Adipocyte (in vitro differentiated cells): ENCODE measurements around the gene PHLDB1.
A peak's percentile ranks its signal among the peaks of the same experiment; 100 is the strongest.

Experiments used
- DNase-seq: peaks from one replicate; pipeline ENCODE4 v3.0.0-alpha.2; 2015; ENCODE audit warnings: low read depth
- H3K27me3 ChIP-seq: replicated peaks from 2 replicates; pipeline ENCODE4 v1.7.0; 2013; ENCODE audit warnings: mild to moderate bottlenecking, low read length, moderate library complexity; ENCODE audit not compliant: control insufficient read depth, insufficient read depth
- H3K36me3 ChIP-seq: 2 replicates; pipeline ENCODE4 v1.7.0; 2013; ENCODE audit warnings: low read length, mild to moderate bottlenecking, moderate library complexity; ENCODE audit not compliant: control insufficient read depth, insufficient read depth, severe bottlenecking
- H3K4me1 ChIP-seq: 2 replicates; pipeline ENCODE4 v1.7.0; 2013; ENCODE audit warnings: mild to moderate bottlenecking, low read length, moderate library complexity; ENCODE audit not compliant: control insufficient read depth, insufficient read depth
- H3K4me3 ChIP-seq: 2 replicates; pipeline ENCODE4 v1.7.0; 2013; ENCODE audit warnings: mild to moderate bottlenecking, low read length, moderate library complexity
- H3K9ac ChIP-seq: 2 replicates; pipeline ENCODE4 v1.7.0; 2013; ENCODE audit warnings: mild to moderate bottlenecking, low read length, moderate library complexity
- H3K9me3 ChIP-seq: 2 replicates; pipeline ENCODE4 v1.7.0; 2013; ENCODE audit warnings: mild to moderate bottlenecking, low read length, moderate library complexity; ENCODE audit not compliant: control insufficient read depth

PHLDB1 gene

GRCh38 chr11:118634431-118635236, 27.2 kb downstream of the PHLDB1 start:
- DNase-seq, result no peak
- Histone ChIP-seq H3K9ac (peak overlapping the region; percentile 69), H3K4me1 (peaks cover 59% of the 10 kb centered on the region), H3K9me3 (no peaks in the 10 kb centered on the region), H3K4me3 (no peak overlapping the region), H3K36me3 (peaks cover 92% of the 10 kb centered on the region), H3K27me3 (no peaks in the 10 kb centered on the region)

GRCh38 chr11:118635237-118635591, 27.8 kb downstream of the PHLDB1 start:
- Histone ChIP-seq H3K9me3 (no peaks in the 10 kb centered on the region), H3K9ac (peak overlapping the region; percentile 18), H3K4me3 (no peak overlapping the region), H3K27me3 (no peaks in the 10 kb centered on the region), H3K4me1 (peaks cover 55% of the 10 kb centered on the region), H3K36me3 (peaks cover 92% of the 10 kb centered on the region)
- DNase-seq, result no peak

- Histone ChIP-seq H3K36me3 (peaks cover 92% of the 10 kb centered on the region), H3K27me3 (no peaks in the 10 kb centered on the region), H3K4me1 (peaks cover 55% of the 10 kb centered on the region), H3K4me3 (no peak overlapping the region), H3K9me3 (no peaks in the 10 kb centered on the region), H3K9ac (peak overlapping the region; percentile 60)
- no peak for DNase-seq
Measured at GRCh38 chr11:118635642-118636041, 28.2 kb downstream of the PHLDB1 start.

GRCh38 chr11:118636569-118637290, 29.3 kb downstream of the PHLDB1 start:
- Histone ChIP-seq H3K36me3 (peaks cover 92% of the 10 kb centered on the region), H3K9me3 (no peaks in the 10 kb centered on the region), H3K4me1 (peaks cover 54% of the 10 kb centered on the region)

DNA sequence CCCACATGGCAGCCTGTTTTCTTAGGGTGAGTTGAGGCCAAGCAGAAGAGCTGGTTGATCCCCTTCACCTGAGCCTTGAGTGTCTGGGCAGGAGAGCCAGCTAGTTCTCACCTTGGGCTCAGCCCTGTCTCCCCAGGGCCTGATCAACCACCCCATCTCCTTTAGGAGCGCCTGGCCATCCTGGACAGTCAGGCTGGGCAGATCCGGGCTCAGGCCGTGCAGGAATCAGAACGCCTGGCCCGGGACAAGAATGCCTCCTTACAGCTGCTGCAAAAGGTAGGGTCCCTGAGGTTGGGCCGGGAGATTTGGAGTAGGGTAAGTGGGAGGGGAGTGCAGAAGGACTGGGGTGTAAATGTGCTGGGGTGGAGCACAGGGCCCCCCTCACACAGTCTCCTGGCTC, 31.3 kb downstream of the PHLDB1 start:
- H3K9ac ChIP-seq, result no peak overlapping the region
- H3K36me3 ChIP-seq, result peaks cover 93% of the 10 kb centered on the region
- H3K4me3 ChIP-seq, result no peak overlapping the region
- no peak for DNase-seq
- peaks cover 52% of the 10 kb centered on the region for H3K4me1 ChIP-seq
- no peaks in the 10 kb centered on the region for H3K9me3 ChIP-seq
- no peaks in the 10 kb centered on the region for H3K27me3 ChIP-seq

More at GRCh38 chr11:118636569-118637290, 29.3 kb downstream of the PHLDB1 start:
- no peaks in the 10 kb centered on the region for H3K27me3 ChIP-seq
- no peak for DNase-seq
- H3K9ac ChIP-seq, result peak overlapping the region; percentile 60
- H3K4me3 ChIP-seq, result no peak overlapping the region

GRCh38 chr11:118639899-118640298, 32.5 kb downstream of the PHLDB1 start:
- no peak overlapping the region for H3K9ac ChIP-seq
- H3K36me3 ChIP-seq, result peaks cover 99% of the 10 kb centered on the region

GRCh38 chr11:118640332-118641154, 33.1 kb downstream of the PHLDB1 start:
- H3K4me3 ChIP-seq, result no peak overlapping the region
- H3K4me1 ChIP-seq, result peaks cover 54% of the 10 kb centered on the region
- H3K9me3 ChIP-seq, result no peaks in the 10 kb centered on the region
- peak overlapping the region; percentile 5 for H3K9ac ChIP-seq
- H3K36me3 ChIP-seq, result peaks cover 99% of the 10 kb centered on the region
- H3K27me3 ChIP-seq, result no peaks in the 10 kb centered on the region
- no peak for DNase-seq

More at GRCh38 chr11:118639899-118640298, 32.5 kb downstream of the PHLDB1 start:
- no peak overlapping the region for H3K4me3 ChIP-seq
- no peaks in the 10 kb centered on the region for H3K9me3 ChIP-seq
- DNase-seq, result no peak
- no peaks in the 10 kb centered on the region for H3K27me3 ChIP-seq
- peaks cover 54% of the 10 kb centered on the region for H3K4me1 ChIP-seq

DNA sequence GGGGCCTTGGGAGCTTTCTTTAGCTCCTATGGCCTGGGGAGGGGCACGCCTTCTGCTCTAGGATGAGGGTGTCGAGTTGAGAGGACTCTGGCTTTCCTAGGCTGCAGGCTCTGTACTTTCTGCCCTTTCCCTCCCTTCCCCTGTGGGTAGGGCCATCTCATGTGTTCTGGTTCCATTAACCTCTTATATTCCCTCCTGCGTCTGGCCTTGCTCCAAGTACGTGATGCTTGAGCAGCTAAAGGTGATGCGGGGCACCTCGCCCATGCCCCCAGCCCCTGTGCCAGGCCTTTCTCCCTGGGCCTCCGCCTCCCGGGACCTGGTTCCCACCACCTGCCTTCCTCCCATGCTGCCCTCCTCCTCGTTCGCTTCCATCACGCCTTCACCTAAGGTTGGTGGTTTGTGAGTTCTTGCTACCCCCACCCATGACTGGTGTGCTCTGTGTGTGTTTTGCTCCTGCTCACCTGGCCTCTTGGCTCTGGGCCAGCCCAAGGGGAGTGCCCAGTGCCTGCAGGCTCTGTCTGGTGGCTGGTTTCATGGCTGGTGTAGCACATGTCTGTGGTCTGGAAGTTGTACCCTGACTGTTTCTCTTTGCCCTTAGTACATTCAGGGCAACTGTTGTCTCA, 34.1 kb downstream of the PHLDB1 start:
- no peaks in the 10 kb centered on the region for H3K27me3 ChIP-seq
- no peaks in the 10 kb centered on the region for H3K9me3 ChIP-seq
- peaks cover 52% of the 10 kb centered on the region for H3K4me1 ChIP-seq
- H3K36me3 ChIP-seq, result peaks cover 96% of the 10 kb centered on the region
- no peak overlapping the region for H3K9ac ChIP-seq
- no peak for DNase-seq
- H3K4me3 ChIP-seq, result no peak overlapping the region

DNA sequence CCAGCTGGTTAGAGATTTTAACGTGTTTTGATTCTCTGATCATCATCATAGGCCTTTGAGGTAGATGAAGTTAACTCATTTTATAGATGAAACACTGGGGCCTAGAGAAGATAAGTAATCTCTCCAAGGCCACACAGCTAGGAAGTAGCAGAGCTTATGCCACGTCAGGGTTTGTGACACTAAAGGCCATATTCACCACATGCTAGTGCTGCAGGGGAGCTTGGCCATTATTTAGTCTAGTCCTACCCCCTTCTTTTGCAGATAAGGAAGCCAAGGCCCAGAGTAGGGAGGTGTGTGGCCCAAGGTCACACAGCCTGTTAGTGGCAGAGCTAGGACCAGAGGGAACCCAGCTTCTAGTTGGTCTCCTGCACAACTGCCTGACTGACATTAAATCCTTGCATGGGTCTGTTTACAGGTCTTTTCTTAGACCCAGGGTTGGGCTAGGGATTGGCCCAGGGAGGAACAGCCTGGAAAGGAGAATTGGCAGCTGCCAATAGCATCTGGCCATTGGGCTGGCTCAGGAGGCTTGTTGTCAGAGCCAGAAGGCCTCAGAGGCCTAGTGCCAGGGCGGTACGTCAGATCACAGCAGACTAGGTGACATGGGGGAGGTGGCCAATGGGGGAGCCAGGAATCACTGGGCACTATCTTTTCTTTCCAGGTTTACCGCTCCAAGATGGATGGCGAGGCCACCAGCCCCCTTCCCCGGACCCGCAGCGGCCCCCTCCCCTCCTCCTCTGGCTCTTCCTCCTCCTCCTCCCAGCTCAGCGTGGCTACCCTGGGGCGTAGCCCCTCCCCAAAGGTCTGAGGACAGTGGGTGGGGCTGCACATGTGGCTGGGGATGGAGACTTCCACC, 36.0 kb downstream of the PHLDB1 start:
- H3K4me1 ChIP-seq, result peaks cover 61% of the 10 kb centered on the region
- H3K9me3 ChIP-seq, result no peaks in the 10 kb centered on the region
- H3K36me3 ChIP-seq, result peaks cover 96% of the 10 kb centered on the region
- H3K9ac ChIP-seq, result peak overlapping the region; percentile 30
- H3K4me3 ChIP-seq, result no peak overlapping the region
- no peaks in the 10 kb centered on the region for H3K27me3 ChIP-seq
- no peak for DNase-seq

DNA sequence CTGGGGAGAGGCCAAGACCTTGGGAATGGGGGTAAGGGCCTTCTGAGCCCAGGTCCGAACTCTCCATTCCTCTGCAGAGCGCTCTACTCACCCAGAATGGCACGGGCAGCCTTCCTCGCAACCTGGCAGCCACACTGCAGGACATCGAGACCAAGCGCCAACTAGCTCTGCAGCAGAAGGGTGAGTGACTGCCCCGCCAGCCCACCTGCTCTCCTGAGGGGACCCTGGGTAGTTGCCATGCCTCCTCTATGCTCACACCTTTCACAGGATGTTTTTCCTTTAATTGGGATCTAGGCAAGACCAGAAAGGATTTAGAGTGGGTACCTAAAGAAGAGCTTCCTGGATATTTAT, 36.6 kb downstream of the PHLDB1 start:
- Histone ChIP-seq H3K36me3 (peaks cover 96% of the 10 kb centered on the region), H3K4me3 (no peak overlapping the region), H3K27me3 (no peaks in the 10 kb centered on the region), H3K9ac (peak overlapping the region; percentile 30), H3K4me1 (peaks cover 66% of the 10 kb centered on the region), H3K9me3 (no peaks in the 10 kb centered on the region)
- DNase-seq, result no peak
